ENCODE measurements around the gene GRAMD4.

- TF ChIP-seq CTCF (IDR thresholded peaks at IDR 0.05) (no peak), POLR2A (IDR thresholded peaks at IDR 0.05) (no peak)
Observed at GRCh38 chr22:46676479-46676878, 56.3 kb downstream of the GRAMD4 start.
